Fibroblast of the aortic adventitia (primary cell): ENCODE measurements around the gene SFXN5. TPM values are rescaled to one million over a fixed set of nuclear protein-coding genes. Genes with fewer than 3 reads are reported as not detected.

Experiments
- DNase-seq: peaks from one replicate; pipeline ENCODE4 v3.0.0-alpha.2; 2010; ENCODE audit warnings: low read depth
- H3K4me3 ChIP-seq: 2 replicates; pipeline ENCODE4 v1.5.1; 2011; ENCODE audit warnings: low read depth, mild to moderate bottlenecking, control low read depth, low read length, moderate library complexity
- total RNA-seq: library from RNA; depleted of rRNA; stranded (reverse); fragments of >200 nt; gene quantifications from 2 replicates; pipeline ENCODE4 v1.2.3, GENCODE V29; 2012; ENCODE audit warnings: low replicate concordance
- TF ChIP-seq, protein P1 (sequence below): IDR thresholded peaks from 2 replicates; pipeline ENCODE4 v1.5.1; 2011; ENCODE audit warnings: mild to moderate bottlenecking, low read length, control low read depth, inconsistent platforms; ENCODE audit not compliant: insufficient read depth

Gene SFXN5
- total RNA-seq, 1 donor: 19.0 TPM

DNA sequence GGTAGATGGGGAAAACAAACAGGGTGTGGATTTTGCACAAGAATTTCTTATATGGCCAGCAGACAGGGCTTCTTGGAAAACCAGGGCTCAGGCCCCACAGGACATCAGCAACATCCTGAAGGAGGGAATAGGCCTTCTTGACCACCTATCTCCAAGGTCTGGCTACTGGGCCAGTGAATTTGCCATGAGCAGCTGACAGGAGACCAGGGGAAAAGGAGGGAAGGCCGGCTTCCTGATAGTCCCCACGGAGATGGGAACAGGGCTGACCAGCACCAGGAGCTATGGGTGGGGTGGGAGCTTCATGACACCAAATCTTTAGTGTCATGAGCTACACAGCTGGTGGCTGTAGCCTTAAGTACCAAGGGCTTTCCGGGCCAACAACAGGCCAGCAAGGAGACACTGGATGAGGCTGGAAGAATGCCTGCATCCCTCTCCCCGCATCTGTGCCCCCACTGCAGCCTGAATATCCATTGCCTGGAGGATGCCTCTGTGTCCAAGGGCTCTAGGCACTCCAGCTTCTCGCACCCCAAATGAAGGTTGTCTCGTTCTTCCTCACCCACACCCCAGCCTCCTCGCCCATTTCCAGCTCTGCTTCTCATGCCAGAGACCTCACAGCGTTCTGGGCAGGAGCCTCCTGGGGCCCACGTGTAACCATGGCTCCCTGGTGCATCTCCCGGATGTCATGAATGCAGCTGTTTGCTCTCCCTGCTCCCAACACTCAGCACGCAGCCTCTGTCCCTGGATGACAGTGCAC is 79.4 kb downstream of the SFXN5 start:
- TF ChIP-seq, protein P1, sequence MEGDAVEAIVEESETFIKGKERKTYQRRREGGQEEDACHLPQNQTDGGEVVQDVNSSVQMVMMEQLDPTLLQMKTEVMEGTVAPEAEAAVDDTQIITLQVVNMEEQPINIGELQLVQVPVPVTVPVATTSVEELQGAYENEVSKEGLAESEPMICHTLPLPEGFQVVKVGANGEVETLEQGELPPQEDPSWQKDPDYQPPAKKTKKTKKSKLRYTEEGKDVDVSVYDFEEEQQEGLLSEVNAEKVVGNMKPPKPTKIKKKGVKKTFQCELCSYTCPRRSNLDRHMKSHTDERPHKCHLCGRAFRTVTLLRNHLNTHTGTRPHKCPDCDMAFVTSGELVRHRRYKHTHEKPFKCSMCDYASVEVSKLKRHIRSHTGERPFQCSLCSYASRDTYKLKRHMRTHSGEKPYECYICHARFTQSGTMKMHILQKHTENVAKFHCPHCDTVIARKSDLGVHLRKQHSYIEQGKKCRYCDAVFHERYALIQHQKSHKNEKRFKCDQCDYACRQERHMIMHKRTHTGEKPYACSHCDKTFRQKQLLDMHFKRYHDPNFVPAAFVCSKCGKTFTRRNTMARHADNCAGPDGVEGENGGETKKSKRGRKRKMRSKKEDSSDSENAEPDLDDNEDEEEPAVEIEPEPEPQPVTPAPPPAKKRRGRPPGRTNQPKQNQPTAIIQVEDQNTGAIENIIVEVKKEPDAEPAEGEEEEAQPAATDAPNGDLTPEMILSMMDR: no peak

DNA sequence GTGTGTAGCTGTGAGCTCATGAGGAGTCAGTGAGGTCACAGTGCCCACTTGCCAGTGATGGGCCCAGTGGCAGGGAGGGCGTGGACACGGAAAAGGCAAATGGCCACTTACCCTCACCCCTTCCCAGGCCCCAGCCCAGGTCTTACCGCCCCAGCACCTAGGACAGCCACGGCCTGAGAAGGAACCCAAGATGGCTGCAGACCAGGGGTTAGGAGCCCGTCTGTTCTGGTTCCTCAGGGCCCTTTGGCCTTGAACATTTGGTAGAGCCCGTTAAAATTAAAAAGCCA is 80.1 kb downstream of the SFXN5 start:
- H3K4me3 ChIP-seq: no peak overlapping the region
- DNase-seq: no peak
- TF ChIP-seq, protein P1: no peak

More for the DNA sequence above, 79.4 kb downstream of the SFXN5 start:
- no peak overlapping the region for H3K4me3 ChIP-seq
- DNase-seq: no peak

DNA sequence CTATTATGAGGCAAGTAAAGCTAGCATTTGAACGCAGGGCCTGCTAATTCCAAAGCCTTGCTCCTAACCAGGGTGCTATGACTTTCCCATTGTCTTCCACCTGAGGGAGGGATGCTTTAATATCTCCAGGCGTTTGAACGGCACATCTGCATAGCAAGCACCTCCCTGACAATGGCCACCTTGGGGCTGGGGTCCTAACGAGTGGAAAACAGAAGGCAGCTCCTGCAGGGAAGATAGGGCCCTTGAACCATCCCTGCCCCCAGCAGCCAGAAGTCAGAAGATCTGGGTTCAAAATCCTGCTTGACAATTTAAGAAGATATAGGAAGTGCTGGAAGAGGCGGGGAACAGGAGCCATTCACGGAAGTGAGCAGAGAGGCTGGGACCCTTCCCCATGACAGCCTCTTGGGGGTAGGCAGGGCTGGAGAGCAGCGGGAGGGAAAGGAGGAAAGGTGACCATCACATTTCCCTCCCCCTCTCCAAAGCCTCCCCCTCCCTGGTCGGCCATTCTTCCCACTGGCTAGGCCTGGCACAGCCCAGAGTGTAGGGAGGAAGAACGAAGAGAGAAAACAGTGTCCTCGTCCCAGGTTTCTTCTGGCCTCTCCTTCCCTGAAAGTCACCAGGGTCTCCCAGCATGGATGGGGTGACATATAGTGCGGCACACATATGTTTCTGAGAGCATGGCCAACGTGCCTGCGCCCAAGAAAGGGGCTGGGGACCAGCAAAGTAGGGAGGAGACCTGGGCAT is 80.6 kb downstream of the SFXN5 start:
- H3K4me3 ChIP-seq: no peak overlapping the region
- no peak for DNase-seq
- TF ChIP-seq, protein P1: no peak

DNA sequence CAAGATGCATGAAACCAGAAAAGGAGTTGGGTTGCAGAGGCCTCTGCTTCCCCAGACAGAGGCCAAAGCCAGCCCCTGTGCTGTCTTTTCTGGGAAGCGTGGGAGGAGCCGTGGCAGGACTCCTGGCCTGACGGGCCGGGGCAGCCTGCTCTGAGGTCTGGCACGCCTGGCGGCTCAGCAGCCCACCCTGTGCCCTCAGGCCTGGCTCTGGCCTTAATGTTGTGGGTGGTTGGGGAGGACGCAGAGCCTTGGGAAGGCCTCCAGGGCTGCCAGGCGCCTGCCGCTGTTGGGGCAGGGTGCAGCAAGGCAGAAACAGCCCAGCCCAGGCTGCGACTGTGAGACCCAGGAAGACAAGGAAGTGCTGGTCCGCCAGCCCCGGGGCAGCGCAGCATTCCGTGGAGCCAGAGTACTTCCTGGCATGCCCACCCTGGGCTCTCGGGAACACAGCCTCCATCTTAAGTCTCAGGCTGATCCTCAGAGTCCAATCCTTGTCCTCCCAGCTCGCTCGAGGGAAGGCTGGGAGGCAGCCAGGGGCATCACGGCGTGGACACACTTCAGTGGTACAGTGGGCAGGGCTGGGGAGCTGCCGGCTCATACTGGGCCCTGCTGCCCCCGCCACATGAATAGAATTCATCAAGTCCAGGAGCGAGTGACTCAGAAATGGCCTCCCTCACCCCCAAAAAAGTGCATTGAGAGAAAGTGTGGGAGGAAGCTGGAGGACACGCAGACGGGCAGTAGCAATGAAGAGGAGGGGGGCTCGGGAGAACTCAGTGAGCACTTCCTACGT is 81.5 kb downstream of the SFXN5 start:
- H3K4me3 ChIP-seq: no peak overlapping the region
- DNase-seq: peak; percentile 16
- TF ChIP-seq, protein P1: no peak

DNA sequence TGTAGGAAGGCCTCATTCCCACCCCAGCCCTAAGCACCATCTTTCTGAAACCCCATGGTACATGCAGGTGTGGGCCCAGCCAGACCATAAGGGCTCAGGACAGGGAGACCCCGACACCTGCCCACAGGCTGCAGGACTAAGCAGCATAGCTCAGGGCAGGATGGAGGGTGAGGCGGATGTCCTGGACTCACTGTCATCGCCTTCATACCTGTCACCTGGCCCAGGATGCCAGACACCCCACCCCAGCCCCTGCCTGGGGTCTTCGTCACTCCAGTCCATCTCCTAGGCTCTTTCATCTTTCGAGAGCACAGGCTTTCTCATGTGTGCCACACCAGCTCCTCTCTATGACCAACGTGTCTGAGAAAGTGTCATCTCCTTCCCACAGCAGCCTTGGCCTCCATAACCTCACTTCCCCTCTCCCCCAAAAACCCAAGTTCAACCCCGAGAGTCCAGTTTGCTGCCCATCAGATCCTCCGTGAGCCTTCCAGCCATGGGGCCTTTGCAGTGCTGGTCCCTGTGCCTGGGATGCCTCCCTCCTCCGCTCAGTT is 82.7 kb downstream of the SFXN5 start:
- no peak overlapping the region for H3K4me3 ChIP-seq
- DNase-seq: no peak
- TF ChIP-seq, protein P1: no peak

DNA sequence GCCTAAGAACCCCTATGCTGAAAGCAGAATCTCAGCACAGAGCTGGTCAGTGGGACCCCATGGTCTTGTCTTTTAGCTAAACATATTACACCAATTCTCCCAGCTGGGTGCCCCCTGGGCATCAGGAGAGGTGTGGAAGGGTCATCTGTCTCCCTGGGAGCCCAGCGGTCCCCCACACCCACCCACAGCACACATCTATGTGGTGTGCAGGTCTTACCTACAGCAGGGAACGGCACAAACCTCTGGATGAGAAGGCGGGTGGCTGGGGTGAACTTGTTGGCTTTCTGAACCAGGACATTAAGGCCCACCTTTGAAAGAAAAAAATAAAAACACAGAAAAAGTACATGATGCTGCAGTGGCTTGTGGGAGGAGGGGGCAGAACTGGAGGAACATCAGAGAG is 83.5 kb downstream of the SFXN5 start:
- TF ChIP-seq, protein P1: no peak
- no peak overlapping the region for H3K4me3 ChIP-seq
- no peak for DNase-seq
